NOMO-1 treated with dmso at 0.1 percent for 144 hours (cell line): ENCODE measurements around the gene CLEC16A.

Source experiments
- DNase-seq: peaks from one replicate; lab custom pipeline; 2025; ENCODE audit not compliant: unreplicated experiment; lab: John Stamatoyannopoulos, UW

CLEC16A gene

GRCh38 chr16:10944249-10945064 lies at the start of gene CLEC16A:
CLEC16A (plus strand) TSS chr16:10944564; CDS start chr16:10944718, 154 bp downstream.
- peak; percentile 95 for DNase-seq

- no peak for DNase-seq
Measured at GRCh38 chr16:10895053-10895946, 49.1 kb upstream of the CLEC16A start.

- DNase-seq = no peak
Measured at GRCh38 chr16:10896165-10896564, 48.2 kb upstream of the CLEC16A start.

- no peak for DNase-seq
Measured at GRCh38 chr16:10896723-10897122, 47.6 kb upstream of the CLEC16A start.

- DNase-seq = no peak
Measured at GRCh38 chr16:10897134-10897533, 47.2 kb upstream of the CLEC16A start.

- no peak for DNase-seq
Measured at GRCh38 chr16:10902999-10903398, 41.4 kb upstream of the CLEC16A start.

GRCh38 chr16:10906482-10906881 lies 37.9 kb upstream of the CLEC16A start:
- DNase-seq = no peak

- no peak for DNase-seq
Measured at GRCh38 chr16:10906914-10907756, 37.2 kb upstream of the CLEC16A start.

GRCh38 chr16:10907757-10908045 lies 36.7 kb upstream of the CLEC16A start:
- DNase-seq = no peak

GRCh38 chr16:10911267-10911666 lies 33.1 kb upstream of the CLEC16A start:
- DNase-seq = no peak

- no peak for DNase-seq
Measured at GRCh38 chr16:10916534-10916933, 27.8 kb upstream of the CLEC16A start.

- DNase-seq = peak; percentile 57
Measured at GRCh38 chr16:10918294-10919002, 25.9 kb upstream of the CLEC16A start.

GRCh38 chr16:10919003-10919351 lies 25.4 kb upstream of the CLEC16A start:
- no peak for DNase-seq

- DNase-seq = no peak
Measured at GRCh38 chr16:10920726-10921427, 23.5 kb upstream of the CLEC16A start.

- no peak for DNase-seq
Measured at GRCh38 chr16:10921536-10922327, 22.6 kb upstream of the CLEC16A start.

- DNase-seq = no peak
Measured at GRCh38 chr16:10922328-10923145, 21.8 kb upstream of the CLEC16A start.

GRCh38 chr16:10923146-10923649 lies 21.2 kb upstream of the CLEC16A start:
- DNase-seq = no peak

GRCh38 chr16:10923650-10924214 lies 20.6 kb upstream of the CLEC16A start:
- DNase-seq = no peak
